ENCODE measurements around the gene KLK4.

Gene KLK4

GRCh38 chr19:50878851-50879250 lies 32.3 kb downstream of the KLK4 start:
- no peak for DNase-seq

DNA sequence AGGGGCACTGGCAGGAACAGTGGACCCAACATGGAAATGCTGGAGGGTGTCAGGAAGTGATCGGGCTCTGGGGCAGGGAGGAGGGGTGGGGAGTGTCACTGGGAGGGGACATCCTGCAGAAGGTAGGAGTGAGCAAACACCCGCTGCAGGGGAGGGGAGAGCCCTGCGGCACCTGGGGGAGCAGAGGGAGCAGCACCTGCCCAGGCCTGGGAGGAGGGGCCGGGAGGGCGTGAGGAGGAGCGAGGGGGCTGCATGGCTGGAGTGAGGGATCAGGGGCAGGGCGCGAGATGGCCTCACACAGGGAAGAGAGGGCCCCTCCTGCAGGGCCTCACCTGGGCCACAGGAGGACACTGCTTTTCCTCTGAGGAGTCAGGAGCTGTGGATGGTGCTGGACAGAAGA lies 33.9 kb downstream of the KLK4 start:
- no peak for DNase-seq

DNA sequence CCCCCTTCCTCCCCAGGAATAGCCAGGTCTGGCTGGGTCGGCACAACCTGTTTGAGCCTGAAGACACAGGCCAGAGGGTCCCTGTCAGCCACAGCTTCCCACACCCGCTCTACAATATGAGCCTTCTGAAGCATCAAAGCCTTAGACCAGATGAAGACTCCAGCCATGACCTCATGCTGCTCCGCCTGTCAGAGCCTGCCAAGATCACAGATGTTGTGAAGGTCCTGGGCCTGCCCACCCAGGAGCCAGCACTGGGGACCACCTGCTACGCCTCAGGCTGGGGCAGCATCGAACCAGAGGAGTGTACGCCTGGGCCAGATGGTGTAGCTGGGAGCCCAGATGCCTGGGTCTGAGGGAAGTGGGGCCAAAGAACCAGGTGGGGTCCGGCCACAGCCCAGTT lies 34.7 kb downstream of the KLK4 start:
- DNase-seq = no peak

DNA sequence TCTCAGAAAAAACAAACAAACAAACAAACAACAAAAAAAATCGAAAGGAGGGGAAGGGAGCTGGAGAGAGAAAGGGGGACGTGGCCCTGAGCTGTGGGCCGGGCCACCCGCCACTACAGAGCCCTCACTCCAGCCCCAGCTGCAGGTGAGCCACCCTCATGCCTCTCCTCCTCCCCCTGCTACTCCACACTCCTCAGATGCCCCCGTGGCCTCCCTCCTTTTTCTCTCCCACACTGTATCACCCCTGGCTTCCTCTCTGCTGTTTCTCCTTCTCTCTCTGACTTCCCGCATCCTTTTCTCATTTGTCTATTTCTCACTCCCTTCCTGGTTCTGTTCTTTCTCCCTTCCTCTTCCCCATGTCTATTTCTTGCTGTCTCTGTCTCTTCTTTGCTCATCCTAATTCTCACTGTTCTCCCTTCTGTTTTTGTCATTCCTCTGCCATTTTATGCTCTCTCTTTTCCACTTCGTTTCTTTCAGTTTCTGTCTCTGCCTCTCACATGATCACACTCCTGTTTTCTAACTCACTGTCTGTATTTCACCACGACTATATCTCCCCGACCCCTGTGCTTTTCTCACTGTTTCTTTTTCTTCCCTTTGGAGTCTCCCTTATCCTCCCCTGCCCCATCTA lies 35.3 kb downstream of the KLK4 start:
- no peak for DNase-seq

DNA sequence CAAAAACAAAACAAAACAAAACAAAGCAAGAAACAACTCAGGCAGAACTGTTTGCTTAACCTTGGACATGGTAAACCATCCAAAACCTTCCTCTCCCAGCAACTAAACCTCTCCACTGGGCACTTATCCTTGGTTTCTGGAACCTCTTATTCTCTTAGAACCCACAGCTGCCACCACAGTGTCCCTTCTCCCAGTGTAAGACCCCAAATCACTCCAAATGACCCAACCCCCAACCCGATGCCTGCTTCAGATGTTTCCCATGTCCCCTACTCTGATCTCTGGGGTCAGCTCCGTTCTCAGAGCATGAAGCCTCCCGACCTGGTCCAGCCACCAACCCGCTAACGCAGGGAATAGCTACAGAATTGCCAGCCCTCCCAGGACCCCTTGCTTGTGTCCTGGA lies 37.0 kb downstream of the KLK4 start:
- no peak for DNase-seq

GRCh38 chr19:50873056-50873455 lies 38.1 kb downstream of the KLK4 start, which contains the start of gene KLK2:
KLK2 (plus strand) TSS chr19:50873439; CDS start chr19:50873474, 35 bp downstream.
- no peak for DNase-seq

GRCh38 chr19:50870417-50871089 lies 40.6 kb downstream of the KLK4 start:
- DNase-seq = no peak

- DNase-seq = no peak
Observed at GRCh38 chr19:50869479-50869878, 41.7 kb downstream of the KLK4 start.

DNA sequence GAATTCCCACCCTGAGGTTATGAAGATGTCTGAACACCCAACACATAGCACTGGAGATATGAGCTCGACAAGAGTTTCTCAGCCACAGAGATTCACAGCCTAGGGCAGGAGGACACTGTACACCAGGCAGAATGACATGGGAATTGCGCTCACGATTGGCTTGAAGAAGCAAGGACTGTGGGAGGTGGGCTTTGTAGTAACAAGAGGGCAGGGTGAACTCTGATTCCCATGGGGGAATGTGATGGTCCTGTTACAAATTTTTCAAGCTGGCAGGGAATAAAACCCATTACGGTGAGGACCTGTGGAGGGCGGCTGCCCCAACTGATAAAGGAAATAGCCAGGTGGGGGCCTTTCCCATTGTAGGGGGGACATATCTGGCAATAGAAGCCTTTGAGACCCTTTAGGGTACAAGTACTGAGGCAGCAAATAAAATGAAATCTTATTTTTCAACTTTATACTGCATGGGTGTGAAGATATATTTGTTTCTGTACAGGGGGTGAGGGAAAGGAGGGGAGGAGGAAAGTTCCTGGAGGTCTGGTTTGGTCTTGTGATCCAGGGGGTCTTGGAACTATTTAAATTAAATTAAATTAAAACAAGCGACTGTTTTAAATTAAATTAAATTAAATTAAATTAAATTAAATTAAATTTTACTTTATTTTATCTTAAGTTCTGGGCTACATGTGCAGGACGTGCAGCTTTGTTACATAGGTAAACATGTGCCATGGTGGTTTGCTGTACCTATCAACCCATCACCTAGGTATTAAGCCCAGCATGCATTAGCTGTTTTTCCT lies 49.5 kb downstream of the KLK4 start:
- DNase-seq = no peak

DNA sequence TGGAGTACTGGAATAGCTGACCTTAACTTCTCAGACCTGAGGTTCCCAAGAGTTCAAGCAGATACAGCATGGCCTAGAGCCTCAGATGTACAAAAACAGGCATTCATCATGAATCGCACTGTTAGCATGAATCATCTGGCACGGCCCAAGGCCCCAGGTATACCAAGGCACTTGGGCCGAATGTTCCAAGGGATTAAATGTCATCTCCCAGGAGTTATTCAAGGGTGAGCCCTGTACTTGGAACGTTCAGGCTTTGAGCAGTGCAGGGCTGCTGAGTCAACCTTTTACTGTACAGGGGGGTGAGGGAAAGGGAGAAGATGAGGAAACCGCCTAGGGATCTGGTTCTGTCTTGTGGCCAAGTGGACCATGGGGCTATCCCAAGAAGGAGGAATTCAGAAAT lies 50.2 kb downstream of the KLK4 start:
- DNase-seq = no peak

DNA sequence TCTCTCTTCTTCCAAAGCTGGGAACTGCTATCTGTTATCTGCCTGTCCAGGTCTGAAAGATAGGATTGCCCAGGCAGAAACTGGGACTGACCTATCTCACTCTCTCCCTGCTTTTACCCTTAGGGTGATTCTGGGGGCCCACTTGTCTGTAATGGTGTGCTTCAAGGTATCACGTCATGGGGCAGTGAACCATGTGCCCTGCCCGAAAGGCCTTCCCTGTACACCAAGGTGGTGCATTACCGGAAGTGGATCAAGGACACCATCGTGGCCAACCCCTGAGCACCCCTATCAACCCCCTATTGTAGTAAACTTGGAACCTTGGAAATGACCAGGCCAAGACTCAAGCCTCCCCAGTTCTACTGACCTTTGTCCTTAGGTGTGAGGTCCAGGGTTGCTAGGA lies 51.3 kb downstream of the KLK4 start:
- no peak for DNase-seq

GRCh38 chr19:50858886-50859285 lies 52.3 kb downstream of the KLK4 start:
- no peak for DNase-seq

GRCh38 chr19:50857366-50857765 lies 53.8 kb downstream of the KLK4 start:
- DNase-seq = no peak

All from CD4-positive, alpha-beta T cell treated with Interleukin-6 for 4 hours (primary cell).